HEK293 (cell line): ENCODE results near the gene TEX52.

Source experiments
- CTCF ChIA-PET: fragments of 350-600 bp; formaldehyde crosslinking; extraction: SDS; loops from one replicate; lab custom pipeline; 2021; ENCODE audit warnings: antibody characterized with exemption; lab: Yijun Ruan, JAX
- POLR2A ChIA-PET: fragments of 300-600 bp; formaldehyde crosslinking; extraction: SDS; loops from one replicate; lab custom pipeline; 2020; ENCODE audit warnings: antibody characterized with exemption, inconsistent platforms; lab: Yijun Ruan, JAX
- H3K27ac ChIP-seq: fragments of 200-500 bp; sonication (Bioruptor generic); 2 replicates; pipeline ENCODE4 v1.5.1; 2014; ENCODE audit warnings: low read depth, low read length, control low read depth, inconsistent platforms; ENCODE audit errors: extremely low read depth
- H3K36me3 ChIP-seq, 2 experiments: fragments of 200-500 bp in 1 of 2; sonication (Bioruptor generic) in 1 of 2; 1 replicate in 1 of 2; 2 replicates in 1 of 2; pipeline ENCODE4 v1.5.1; 2014 to 2017; ENCODE audit warnings: inconsistent platforms in 2 of 2, low read length in 2 of 2; ENCODE audit not compliant: control insufficient read depth in 2 of 2, insufficient read depth in 1 of 2
- H3K4me1 ChIP-seq: fragments of 200-500 bp; sonication (Bioruptor generic); 2 replicates; pipeline ENCODE4 v1.5.1; 2014; ENCODE audit warnings: mild to moderate bottlenecking, low read length, inconsistent platforms; ENCODE audit not compliant: control insufficient read depth, insufficient read depth
- H3K4me3 ChIP-seq: 2 replicates; pipeline ENCODE4 v1.5.1; 2011; ENCODE audit warnings: low read depth, mild to moderate bottlenecking, control low read depth, low read length, moderate library complexity
- H3K9me3 ChIP-seq: fragments of 200-500 bp; sonication (Bioruptor generic); 2 replicates; pipeline ENCODE4 v1.5.1; 2014; ENCODE audit warnings: low read depth, low read length, inconsistent platforms; ENCODE audit not compliant: control insufficient read depth, insufficient read depth
- ATF2 ChIP-seq: fragments of 450-650 bp; formaldehyde crosslinking; IDR thresholded peaks from 2 replicates; pipeline ENCODE4 v1.5.1; 2016; ENCODE audit warnings: missing biosample characterization, missing genetic modification characterization, low read depth
- BCL6B ChIP-seq: fragments of 450-650 bp; formaldehyde crosslinking; IDR thresholded peaks from 2 replicates; pipeline ENCODE4 v1.5.1; 2017; ENCODE audit warnings: missing biosample characterization, missing genetic modification characterization
- CTCF ChIP-seq: fragments of 450-650 bp; formaldehyde crosslinking; IDR thresholded peaks from 2 replicates; pipeline ENCODE4 v1.5.1; 2016; ENCODE audit warnings: missing biosample characterization, missing genetic modification characterization
- SALL2 ChIP-seq: fragments of 450-650 bp; formaldehyde crosslinking; IDR thresholded peaks from 2 replicates; pipeline ENCODE4 v1.5.0; 2017; ENCODE audit warnings: missing biosample characterization, mild to moderate bottlenecking, missing genetic modification characterization, borderline replicate concordance
- TCF7L2 ChIP-seq: IDR thresholded peaks from 2 replicates; pipeline ENCODE4 v1.6.1; 2011; ENCODE audit warnings: low read depth, mild to moderate bottlenecking, inconsistent platforms, low read length, moderate library complexity, borderline replicate concordance
- ZBTB8A ChIP-seq: fragments of 450-650 bp; formaldehyde crosslinking; IDR thresholded peaks from 2 replicates; pipeline ENCODE4 v1.5.1; 2016; ENCODE audit warnings: missing biosample characterization, missing genetic modification characterization
- ZNF121 ChIP-seq: fragments of 450-650 bp; formaldehyde crosslinking; IDR thresholded peaks from 2 replicates; pipeline ENCODE4 v1.5.1; 2016; ENCODE audit warnings: missing biosample characterization, missing genetic modification characterization
- ZNF2 ChIP-seq: fragments of 450-650 bp; formaldehyde crosslinking; IDR thresholded peaks from 2 replicates; pipeline ENCODE4 v1.5.1; 2016; ENCODE audit warnings: missing biosample characterization, missing genetic modification characterization
- ZNF292 ChIP-seq: fragments of 450-650 bp; formaldehyde crosslinking; IDR thresholded peaks from 2 replicates; pipeline ENCODE4 v1.5.1; 2016; ENCODE audit warnings: low read depth, missing biosample characterization, missing genetic modification characterization, borderline replicate concordance
- ZNF335 ChIP-seq: fragments of 450-650 bp; formaldehyde crosslinking; conservative IDR thresholded peaks from 2 replicates; pipeline ENCODE4 v1.5.1; 2016; ENCODE audit warnings: missing biosample characterization, missing genetic modification characterization
- ZNF404 ChIP-seq: fragments of 450-650 bp; formaldehyde crosslinking; IDR thresholded peaks from 2 replicates; pipeline ENCODE4 v1.5.1; 2017; ENCODE audit warnings: missing biosample characterization, missing genetic modification characterization
- ZNF416 ChIP-seq: fragments of 450-650 bp; formaldehyde crosslinking; IDR thresholded peaks from 2 replicates; pipeline ENCODE4 v1.5.1; 2016; ENCODE audit warnings: missing biosample characterization, missing genetic modification characterization
- ZNF449 ChIP-seq: fragments of 450-650 bp; formaldehyde crosslinking; IDR thresholded peaks from 2 replicates; pipeline ENCODE4 v1.5.1; 2017; ENCODE audit warnings: missing biosample characterization, mild to moderate bottlenecking, missing genetic modification characterization, moderate library complexity
- ZNF654 ChIP-seq: fragments of 450-650 bp; formaldehyde crosslinking; IDR thresholded peaks from 2 replicates; pipeline ENCODE4 v1.5.1; 2016; ENCODE audit warnings: low read depth, missing biosample characterization, missing genetic modification characterization
- ZNF677 ChIP-seq: fragments of 450-650 bp; IDR thresholded peaks from 2 replicates; pipeline ENCODE4 v1.5.0; 2018; ENCODE audit warnings: missing biosample characterization, mild to moderate bottlenecking, missing genetic modification characterization, moderate library complexity
- ZSCAN30 ChIP-seq: fragments of 450-650 bp; IDR thresholded peaks from 2 replicates; pipeline ENCODE4 v1.5.1; 2018; ENCODE audit warnings: missing biosample characterization, mild to moderate bottlenecking, missing genetic modification characterization, moderate library complexity

The TEX52 gene

GRCh38 chr12:2813214-2814185 lies 43.3 kb downstream of the TEX52 start:
- H3K36me3 ChIP-seq = peaks cover 10 to 23% of the 10 kb centered on the region in 2 experiments; a peak in 2 of 3 replicates
- peak overlapping the region; percentile 91 for H3K4me3 ChIP-seq
- H3K4me1 ChIP-seq = peaks cover 5% of the 10 kb centered on the region; the same call in 1 of the 2 replicates
- POLR2A ChIA-PET = interaction anchor here (0.7 to 2.8 kb wide), 4 partner anchors 9 to 43 kb away, joined by 4 to 11 read pairs (median 6); partner anchors contain the start of genes FKBP4 and TEX52
- CTCF ChIA-PET = interaction anchor here (0.7 to 1.8 kb wide), 13 partner anchors 9 to 393 kb away, joined by 3 to 6 read pairs (median 3); no protein-coding TSS in a partner anchor
- H3K9me3 ChIP-seq = no peaks in the 10 kb centered on the region
- peak overlapping the region; percentile 85 for H3K27ac ChIP-seq
- no peak for TF ChIP-seq ZNF677 (tag by site-specific recombination)
- TF ChIP-seq SALL2 (tag by site-specific recombination) = no peak
- peak; percentile 67; the same call in 1 of the 2 replicates for TF ChIP-seq CTCF (tag by site-specific recombination)
- peak; percentile 84 for TF ChIP-seq ZNF335 (tag by site-specific recombination)
- TF ChIP-seq BCL6B = no peak
- TF ChIP-seq ZNF449 (tag by site-specific recombination) = no peak
- no peak for TF ChIP-seq TCF7L2
- TF ChIP-seq ZNF292 (tag by site-specific recombination) = no peak
- peak; percentile 62 for TF ChIP-seq ZNF654 (tag by site-specific recombination)
- TF ChIP-seq ZSCAN30 (tag by site-specific recombination) = peak; percentile 97
- no peak for TF ChIP-seq ZNF416 (tag by site-specific recombination)
- peak; percentile 93 for TF ChIP-seq ZNF121 (tag by site-specific recombination)
- TF ChIP-seq ZNF2 (tag by site-specific recombination) = peak; percentile 83
- TF ChIP-seq ZBTB8A (tag by site-specific recombination) = 0 out of 2 replicates have a peak, but pooled peaks have one; percentile 9
- no peak for TF ChIP-seq ATF2 (tag by site-specific recombination)
- no peak for TF ChIP-seq ZNF404 (tag by site-specific recombination)
